GM12865 (cell line): ENCODE results near the gene CACNA1C.
A peak's percentile ranks its signal among the peaks of the same experiment; 100 is the strongest.

Source experiments
- DNase-seq: peaks from one replicate; pipeline ENCODE4 v3.0.0; 2010; ENCODE audit warnings: low read depth
- H3K4me3 ChIP-seq: 2 replicates; pipeline ENCODE4 v1.5.1; 2011; ENCODE audit warnings: mild to moderate bottlenecking, low read depth, low read length, control low read depth
- CTCF ChIP-seq: IDR thresholded peaks from 2 replicates; pipeline ENCODE4 v1.5.1; 2011; ENCODE audit warnings: low read length, control low read depth, low read depth, inconsistent platforms; ENCODE audit not compliant: insufficient read depth; ENCODE audit errors: missing control alignments

CACNA1C gene

GRCh38 chr12:2335916-2336315 lies 283.1 kb downstream of the CACNA1C start:
- TF ChIP-seq CTCF: no peak
- no peak overlapping the region; the same call in 1 of the 2 replicates for H3K4me3 ChIP-seq
- DNase-seq: no peak

GRCh38 chr12:2336409-2336829 lies 283.6 kb downstream of the CACNA1C start:
- DNase-seq: peak; percentile 93
- no peak for TF ChIP-seq CTCF
- no peak overlapping the region for H3K4me3 ChIP-seq

- H3K4me3 ChIP-seq: no peak overlapping the region
- no peak for TF ChIP-seq CTCF
- DNase-seq: no peak
These were observed 284.5 kb downstream of the CACNA1C start for GRCh38 chr12:2337031-2338010.

GRCh38 chr12:2338381-2338780 lies 285.6 kb downstream of the CACNA1C start:
- DNase-seq: no peak
- no peak overlapping the region for H3K4me3 ChIP-seq
- TF ChIP-seq CTCF: no peak

- DNase-seq: no peak
- H3K4me3 ChIP-seq: no peak overlapping the region
- no peak for TF ChIP-seq CTCF
These were observed 286.2 kb downstream of the CACNA1C start for GRCh38 chr12:2338991-2339431.

GRCh38 chr12:2341051-2341751 lies 288.4 kb downstream of the CACNA1C start:
- TF ChIP-seq CTCF: no peak
- DNase-seq: no peak
- H3K4me3 ChIP-seq: no peak overlapping the region
